Adipose tissue (tissue), 3 donors: ENCODE results near the gene SERINC4. TPM values are rescaled to one million over a fixed set of nuclear protein-coding genes. Genes with fewer than 3 reads are reported as not detected.

Source experiments
- H3K27ac ChIP-seq: one replicate; pipeline ENCODE4 v1.5.1; 2013; ENCODE audit warnings: low read depth, low read length
- WGBS, 3 donors: extraction: QIAGEN DNeasy Blood & Tissue Kit; methylation state at CpG; one replicate each; pipeline ENCODE4 v1.1.7; 2013; 5-methylcytosine and 5-hydroxymethylcytosine counted together
- polyA plus RNA-seq, 3 donors: library from polyadenylated mRNA; stranded (reverse); fragments of 200-250 nt; gene quantifications; one replicate each; pipeline ENCODE4 v1.2.3, GENCODE V29; 2013
- donor health status: healthy with polysubstance abuse.
- donor health status: Bipolar disorder and iron deficiency.
- donor health status: healthy.

Gene SERINC4
- polyA plus RNA-seq, 3 donors: 0.44 to 0.79 (median 0.46) TPM

- peak within 1 kb of the TSS; percentile 76 for H3K27ac ChIP-seq
- WGBS, 3 donors: 7 to 8% (median 8%) methylated on average over 44 of the region's 44 CpGs
Measured at GRCh38 chr15:43800286-43801141, 494 bp upstream of the SERINC4 start, which contains the start of gene HYPK. HYPK (plus strand) TSS chr15:43800599; CDS start chr15:43800623, 24 bp downstream.

- WGBS, 3 donors: 79 to 91% (median 89%) methylated on average over 16 of the region's 16 CpGs
- H3K27ac ChIP-seq: peak overlapping the region; percentile 76
Measured at GRCh38 chr15:43799209-43799944, 643 bp downstream of the SERINC4 start.

- WGBS, 3 donors: 89 to 94% (median 93%) methylated on average over 3 of the region's 3 CpGs
Measured at GRCh38 chr15:43796566-43796965, 3.5 kb downstream of the SERINC4 start.

GRCh38 chr15:43795997-43796396 is 4.0 kb downstream of the SERINC4 start:
- H3K27ac ChIP-seq: no peak overlapping the region

More at GRCh38 chr15:43796566-43796965, 3.5 kb downstream of the SERINC4 start:
- H3K27ac ChIP-seq: no peak overlapping the region

- H3K27ac ChIP-seq: no peak overlapping the region
- 84 to 100% (median 85%) methylated on average over 2 of the region's 2 CpGs for WGBS, 3 donors
Measured at GRCh38 chr15:43795197-43795596, 4.8 kb downstream of the SERINC4 start.

- no peak overlapping the region for H3K27ac ChIP-seq
- WGBS, 3 donors: 57 to 77% (median 70%) methylated on average over 9 of the region's 9 CpGs
Measured at GRCh38 chr15:43794269-43795037, 5.6 kb downstream of the SERINC4 start.

- 64 to 73% (median 66%) methylated on average over 10 of the region's 10 CpGs for WGBS, 3 donors
Measured at GRCh38 chr15:43793647-43794046, 6.4 kb downstream of the SERINC4 start.

GRCh38 chr15:43792761-43793476 is 7.1 kb downstream of the SERINC4 start:
- H3K27ac ChIP-seq: peak overlapping the region; percentile 98
- WGBS, 3 donors: 0 to 2% (median 2%) methylated on average over 33 of the region's 33 CpGs

More at GRCh38 chr15:43793647-43794046, 6.4 kb downstream of the SERINC4 start:
- H3K27ac ChIP-seq: no peak overlapping the region

GRCh38 chr15:43791993-43792760 is 7.8 kb downstream of the SERINC4 start, which contains the start of gene SERF2:
SERF2 (plus strand) TSS chr15:43792320; CDS start chr15:43792377, 57 bp downstream.
- whole genome bisulfite sequencing, 3 donors: 0 to 1% (median 1%) methylated on average over 65 to 66 of the region's 66 CpGs
- H3K27ac ChIP-seq: peak within 1 kb of the TSS; percentile 98

GRCh38 chr15:43789409-43789808 is 10.6 kb downstream of the SERINC4 start:
- no peak overlapping the region for H3K27ac ChIP-seq
- WGBS, 3 donors: 66 to 97% (median 95%) methylated on average over 3 of the region's 3 CpGs

- no peak overlapping the region for H3K27ac ChIP-seq
- WGBS, 3 donors: 82 to 92% (median 91%) methylated on average over 1 of the region's 1 CpG
Measured at GRCh38 chr15:43779016-43779415, 21.0 kb downstream of the SERINC4 start.

- H3K27ac ChIP-seq: no peak overlapping the region
- 1 to 2% (median 1%) methylated on average over 31 of the region's 31 CpGs for WGBS, 3 donors
Measured at GRCh38 chr15:43777267-43777914, 22.6 kb downstream of the SERINC4 start.

GRCh38 chr15:43776718-43777266 is 23.2 kb downstream of the SERINC4 start, which contains the start of gene ELL3:
ELL3 (minus strand) TSS chr15:43776966; CDS start chr15:43776901, 65 bp downstream.
- H3K27ac ChIP-seq: no peak within 1 kb of the TSS
- WGBS, 3 donors: 1 to 4% (median 2%) methylated on average over 41 of the region's 41 CpGs

- H3K27ac ChIP-seq: no peak overlapping the region
- 11 to 46% (median 40%) methylated on average over 32 to 35 of the region's 35 CpGs for WGBS, 3 donors
Measured at GRCh38 chr15:43776101-43776717, 23.8 kb downstream of the SERINC4 start.

GRCh38 chr15:43775411-43775965 is 24.5 kb downstream of the SERINC4 start:
- H3K27ac ChIP-seq: no peak overlapping the region

GRCh38 chr15:43774062-43774461 is 26.0 kb downstream of the SERINC4 start:
- 58 to 82% (median 80%) methylated on average over 4 of the region's 4 CpGs for WGBS, 3 donors

More at GRCh38 chr15:43775411-43775965, 24.5 kb downstream of the SERINC4 start:
- WGBS, 3 donors: 78 to 96% (median 88%) methylated on average over 1 of the region's 1 CpG

More at GRCh38 chr15:43774062-43774461, 26.0 kb downstream of the SERINC4 start:
- no peak overlapping the region for H3K27ac ChIP-seq
